Loucy (cell line): ENCODE results near the gene RGS2.

ENCODE experiments used
- H2AFZ ChIP-seq: fragments of 200-600 bp; sonication (generic); 2 replicates; pipeline ENCODE4 v1.6.0; 2016; ENCODE audit warnings: antibody characterized with exemption, mild to moderate bottlenecking, low read length, moderate library complexity
- H3F3A ChIP-seq: fragments of 200-600 bp; 2 replicates; pipeline ENCODE4 v1.6.0; 2016; ENCODE audit warnings: antibody characterized with exemption, low read depth, mild to moderate bottlenecking
- H3K27me3 ChIP-seq: fragments of 200-600 bp; sonication (generic); 2 replicates; pipeline ENCODE4 v1.6.1; 2014; ENCODE audit warnings: low read length, mild to moderate bottlenecking; ENCODE audit not compliant: insufficient read depth, poor library complexity, severe bottlenecking
- H3K36me3 ChIP-seq: fragments of 200-600 bp; sonication (generic); 2 replicates; pipeline ENCODE4 v1.6.1; 2016; ENCODE audit warnings: low read length; ENCODE audit not compliant: insufficient read depth
- H3K4me1 ChIP-seq: fragments of 200-600 bp; sonication (generic); 2 replicates; pipeline ENCODE4 v1.5.1; 2014; ENCODE audit warnings: low read length, mild to moderate bottlenecking; ENCODE audit not compliant: insufficient read depth, poor library complexity, severe bottlenecking
- H3K4me2 ChIP-seq: fragments of 200-600 bp; sonication (generic); 2 replicates; pipeline ENCODE4 v1.6.0; 2014; ENCODE audit warnings: antibody characterized with exemption, low read length, low read depth, mild to moderate bottlenecking; ENCODE audit not compliant: poor library complexity, severe bottlenecking
- H3K4me3 ChIP-seq: fragments of 200-600 bp; sonication (generic); 2 replicates; pipeline ENCODE4 v1.5.1; 2014; ENCODE audit warnings: low read length, mild to moderate bottlenecking, mixed read lengths; ENCODE audit not compliant: poor library complexity, severe bottlenecking
- H3K79me2 ChIP-seq: fragments of 200-600 bp; sonication (generic); 2 replicates; pipeline ENCODE4 v1.6.1; 2014; ENCODE audit warnings: low read length; ENCODE audit not compliant: insufficient read depth
- H3K9ac ChIP-seq: fragments of 200-600 bp; sonication (generic); 2 replicates; pipeline ENCODE4 v1.6.0; 2014; ENCODE audit warnings: mild to moderate bottlenecking, low read depth, low read length, moderate library complexity; ENCODE audit not compliant: poor library complexity, severe bottlenecking
- H3K9me2 ChIP-seq: fragments of 200-600 bp; sonication (generic); replicated peaks from 2 replicates; pipeline ENCODE4 v1.6.1; 2016; ENCODE audit warnings: low read depth, low read length, mixed read lengths
- H3K9me3 ChIP-seq: fragments of 200-600 bp; sonication (generic); 2 replicates; pipeline ENCODE4 v1.6.1; 2014; ENCODE audit warnings: mild to moderate bottlenecking, antibody characterized with exemption, low read length, low read depth; ENCODE audit not compliant: insufficient read depth
- H4K20me1 ChIP-seq: fragments of 200-600 bp; sonication (generic); 2 replicates; pipeline ENCODE4 v1.6.0; 2014; ENCODE audit warnings: antibody characterized with exemption, low read length, mild to moderate bottlenecking; ENCODE audit not compliant: insufficient read depth, poor library complexity, severe bottlenecking
- EZH2phosphoT487 ChIP-seq: fragments of 200-600 bp; IDR thresholded peaks from 2 replicates; pipeline ENCODE4 v1.6.1; 2018; ENCODE audit warnings: antibody characterized with exemption, mild to moderate bottlenecking, moderate library complexity, borderline replicate concordance
- TF ChIP-seq, protein P1 (sequence below): fragments of 200-600 bp; sonication (generic); conservative IDR thresholded peaks from 2 replicates; pipeline ENCODE4 v1.5.1; 2014; ENCODE audit warnings: mild to moderate bottlenecking, antibody characterized with exemption, low read length

The RGS2 gene

DNA sequence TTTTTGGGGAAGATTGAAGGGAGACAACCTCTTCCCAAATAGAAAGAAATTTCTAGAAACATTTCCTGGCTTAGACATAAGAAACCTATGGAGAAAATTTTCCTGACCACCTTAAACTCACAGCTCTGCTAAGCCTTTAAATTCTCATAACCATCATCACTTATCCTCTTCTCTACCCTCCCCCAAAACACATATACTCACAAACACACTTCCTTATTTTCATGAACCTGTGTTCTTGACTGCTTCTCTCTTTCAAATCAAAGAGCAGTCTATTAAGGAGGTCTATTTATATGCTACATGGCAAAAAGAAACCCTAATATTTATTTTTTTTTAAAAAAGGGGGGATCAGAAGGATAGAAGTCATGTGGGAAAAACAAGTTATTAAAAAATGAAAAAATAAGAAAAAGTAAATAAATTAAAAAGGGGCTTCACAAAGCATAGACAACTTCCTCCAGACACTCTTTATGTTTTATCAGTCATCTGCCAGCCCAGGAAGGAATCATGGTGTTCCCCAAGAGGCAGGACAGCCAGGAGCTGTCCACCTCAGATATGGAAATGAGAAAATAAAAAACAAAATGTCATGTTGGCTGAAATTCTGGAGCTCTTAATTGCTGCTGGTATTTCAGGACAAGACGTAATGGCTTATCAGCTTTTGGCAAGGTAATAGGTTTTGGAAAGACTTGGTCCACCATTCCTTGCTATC is 12.8 kb upstream of the RGS2 start:
- TF ChIP-seq EZH2phosphoT487 = no peak
- TF ChIP-seq, protein P1, sequence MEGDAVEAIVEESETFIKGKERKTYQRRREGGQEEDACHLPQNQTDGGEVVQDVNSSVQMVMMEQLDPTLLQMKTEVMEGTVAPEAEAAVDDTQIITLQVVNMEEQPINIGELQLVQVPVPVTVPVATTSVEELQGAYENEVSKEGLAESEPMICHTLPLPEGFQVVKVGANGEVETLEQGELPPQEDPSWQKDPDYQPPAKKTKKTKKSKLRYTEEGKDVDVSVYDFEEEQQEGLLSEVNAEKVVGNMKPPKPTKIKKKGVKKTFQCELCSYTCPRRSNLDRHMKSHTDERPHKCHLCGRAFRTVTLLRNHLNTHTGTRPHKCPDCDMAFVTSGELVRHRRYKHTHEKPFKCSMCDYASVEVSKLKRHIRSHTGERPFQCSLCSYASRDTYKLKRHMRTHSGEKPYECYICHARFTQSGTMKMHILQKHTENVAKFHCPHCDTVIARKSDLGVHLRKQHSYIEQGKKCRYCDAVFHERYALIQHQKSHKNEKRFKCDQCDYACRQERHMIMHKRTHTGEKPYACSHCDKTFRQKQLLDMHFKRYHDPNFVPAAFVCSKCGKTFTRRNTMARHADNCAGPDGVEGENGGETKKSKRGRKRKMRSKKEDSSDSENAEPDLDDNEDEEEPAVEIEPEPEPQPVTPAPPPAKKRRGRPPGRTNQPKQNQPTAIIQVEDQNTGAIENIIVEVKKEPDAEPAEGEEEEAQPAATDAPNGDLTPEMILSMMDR = no peak

DNA sequence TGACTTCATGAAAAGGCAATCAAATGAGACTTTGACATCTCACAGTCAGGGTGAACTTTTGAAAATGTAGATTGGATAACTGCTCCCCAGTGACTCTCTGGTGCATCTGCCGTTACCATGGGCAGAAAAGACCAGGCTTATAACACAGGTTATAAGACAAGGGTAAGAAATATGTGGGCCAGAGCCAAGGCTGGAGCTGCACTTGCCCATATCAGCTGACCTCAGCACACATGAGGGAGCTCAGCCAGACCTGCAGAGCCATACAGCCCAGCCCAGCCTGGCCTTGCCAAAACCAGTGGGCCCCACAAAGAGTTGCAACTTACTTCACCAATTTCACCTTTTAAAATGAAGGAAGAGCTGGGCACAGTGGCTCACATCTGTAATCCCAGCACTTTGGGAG is 11.7 kb upstream of the RGS2 start:
- H3K36me3 ChIP-seq = no peaks in the 10 kb centered on the region
- no peaks in the 10 kb centered on the region for H3K27me3 ChIP-seq
- no peak overlapping the region for H2AFZ ChIP-seq
- no peak overlapping the region for H3K4me3 ChIP-seq
- no peaks in the 10 kb centered on the region for H3F3A ChIP-seq
- no peaks in the 10 kb centered on the region for H3K9me3 ChIP-seq
- no peaks in the 10 kb centered on the region for H4K20me1 ChIP-seq
- no peak overlapping the region for H3K9ac ChIP-seq
- no peak overlapping the region for H3K4me2 ChIP-seq
- TF ChIP-seq, protein P1 = no peak
- no peak for TF ChIP-seq EZH2phosphoT487
- no peaks in the 10 kb centered on the region for H3K4me1 ChIP-seq
- H3K9me2 ChIP-seq = no peaks in the 10 kb centered on the region
- H3K79me2 ChIP-seq = no peaks in the 10 kb centered on the region

More for the DNA sequence above, 12.8 kb upstream of the RGS2 start:
- Histone ChIP-seq H3F3A (no peaks in the 10 kb centered on the region), H3K27me3 (no peaks in the 10 kb centered on the region), H3K9me3 (no peaks in the 10 kb centered on the region), H3K9ac (no peak overlapping the region), H3K4me1 (no peaks in the 10 kb centered on the region), H3K9me2 (no peaks in the 10 kb centered on the region), H3K4me2 (no peak overlapping the region), H2AFZ (no peak overlapping the region), H4K20me1 (no peaks in the 10 kb centered on the region), H3K36me3 (no peaks in the 10 kb centered on the region), H3K79me2 (no peaks in the 10 kb centered on the region), H3K4me3 (no peak overlapping the region)

DNA sequence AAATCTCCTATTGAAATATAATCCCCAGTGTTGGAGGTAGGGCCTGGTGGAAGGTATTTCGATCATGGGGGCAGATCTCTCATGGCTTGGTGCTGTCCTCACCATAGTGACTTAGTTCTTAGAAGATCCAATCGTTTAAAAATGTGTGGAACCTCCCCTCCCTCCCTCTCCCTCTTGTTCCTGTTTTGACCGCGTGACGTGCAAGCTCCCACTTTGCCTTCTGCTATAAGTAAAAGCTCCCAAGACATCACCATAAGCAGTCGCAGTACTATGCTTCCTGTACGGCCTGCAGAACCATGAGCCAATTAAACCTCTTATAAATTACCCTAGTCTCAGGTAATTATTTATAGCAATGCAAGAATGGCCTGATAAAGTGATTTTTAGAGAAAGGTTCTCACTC is 10.9 kb upstream of the RGS2 start:
- Histone ChIP-seq H3K9me2 (no peaks in the 10 kb centered on the region), H4K20me1 (no peaks in the 10 kb centered on the region), H3K4me1 (no peaks in the 10 kb centered on the region), H3K79me2 (no peaks in the 10 kb centered on the region), H2AFZ (no peak overlapping the region), H3K36me3 (no peaks in the 10 kb centered on the region), H3K9me3 (no peaks in the 10 kb centered on the region), H3K4me3 (no peak overlapping the region), H3K27me3 (no peaks in the 10 kb centered on the region), H3K4me2 (no peak overlapping the region), H3F3A (no peaks in the 10 kb centered on the region), H3K9ac (no peak overlapping the region)
- TF ChIP-seq, protein P1 = no peak
- TF ChIP-seq EZH2phosphoT487 = no peak
